Cardiac septum (tissue), 1 donor: ENCODE results near the gene GRB14. TPM values are rescaled to one million over a fixed set of nuclear protein-coding genes. Genes with fewer than 3 reads are reported as not detected.
"Not testable (repeated sequence)": the region's sequence is repeated elsewhere in the genome, so short reads cannot be mapped to it uniquely, and the experiment has no call there.

Experiments
- DNase-seq: peaks from one replicate; pipeline ENCODE4 v3.0.0-alpha.2; 2020; ENCODE audit warnings: low spot score
- intact Hi-C: fragments of 100-400 bp; cut with DNase I; formaldehyde crosslinking; loops from one replicate; pipeline ENCODE4 v1.14.0; 2022
- total RNA-seq: library from RNA; stranded (reverse); fragmentation: NEBNext Ultra II Directional; extraction: Animal tissue kit (Norgen Biotek cat#: 25700); gene quantifications from one replicate; pipeline ENCODE4 v1.2.1, GENCODE V29; 2021
- donor health status: DM: no; HTN: no; CAD: no.

The GRB14 gene
- total RNA-seq, 1 donor from 2014 or later, result 2.2 TPM

- intact Hi-C loops, result loop anchor here (5.0 kb wide), 1 partner anchor 160 kb away; no protein-coding TSS in a partner anchor
- no peak for DNase-seq
Observed at GRCh38 chr2:164561991-164562390, 59.3 kb downstream of the GRB14 start.

DNA sequence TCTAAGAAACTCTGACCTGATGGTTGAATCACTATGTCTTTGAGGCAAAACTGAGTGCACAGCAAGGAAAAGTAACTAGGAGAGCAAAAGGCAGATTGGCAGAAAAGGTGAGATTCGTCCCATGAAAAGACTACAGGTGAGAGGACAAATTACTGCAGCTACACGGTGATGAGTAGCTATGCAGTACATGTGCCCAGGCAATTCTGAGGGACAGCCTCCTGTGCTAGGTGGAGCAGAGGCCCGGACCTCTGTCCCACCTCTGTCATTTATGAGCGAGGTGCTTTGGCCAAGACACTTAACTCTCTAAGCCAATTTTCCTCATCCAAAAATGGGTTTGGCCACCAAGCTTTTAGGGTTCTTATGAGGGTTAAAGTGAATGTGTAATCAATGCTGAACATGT lies 59.9 kb downstream of the GRB14 start:
- DNase-seq, result no peak
- intact Hi-C loops, result loop anchor here (5.0 kb wide), 1 partner anchor 161 kb away; no protein-coding TSS in a partner anchor

- no peak for DNase-seq
Observed at GRCh38 chr2:164560902-164561301, 60.4 kb downstream of the GRB14 start.

GRCh38 chr2:164560181-164560792 lies 61.0 kb downstream of the GRB14 start:
- DNase-seq, result no peak
- intact Hi-C loops, result loop anchor here (5.0 kb wide), 1 partner anchor 162 kb away; no protein-coding TSS in a partner anchor

More at GRCh38 chr2:164560902-164561301, 60.4 kb downstream of the GRB14 start:
- intact Hi-C loops, result loop anchor here (5.0 kb wide), 1 partner anchor 161 kb away; no protein-coding TSS in a partner anchor

DNA sequence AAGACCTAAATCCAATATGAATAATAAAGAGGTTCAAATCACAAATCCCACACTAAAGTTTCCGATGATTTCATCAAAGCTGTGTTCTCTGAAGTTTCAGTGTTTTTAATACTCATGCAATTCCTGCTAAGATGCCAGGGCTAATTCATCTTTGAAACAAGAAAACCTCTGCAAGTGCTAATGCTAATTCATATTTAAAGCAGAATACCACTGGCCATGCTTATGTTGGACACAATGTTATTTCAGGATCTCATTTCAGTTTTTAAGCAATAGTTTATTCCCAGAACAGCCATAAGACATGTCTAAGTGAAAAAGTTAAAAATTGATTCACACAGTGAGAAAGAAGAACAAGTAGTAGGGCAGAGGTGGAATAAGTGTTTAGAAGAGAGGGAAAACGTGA lies 62.8 kb downstream of the GRB14 start:
- intact Hi-C loops, result loop anchor here (5.0 kb wide), 1 partner anchor 39 kb away; no protein-coding TSS in a partner anchor
- DNase-seq, result no peak

GRCh38 chr2:164554487-164554886 lies 66.8 kb downstream of the GRB14 start:
- no peak for DNase-seq
- intact Hi-C loops, result no loop called here

DNA sequence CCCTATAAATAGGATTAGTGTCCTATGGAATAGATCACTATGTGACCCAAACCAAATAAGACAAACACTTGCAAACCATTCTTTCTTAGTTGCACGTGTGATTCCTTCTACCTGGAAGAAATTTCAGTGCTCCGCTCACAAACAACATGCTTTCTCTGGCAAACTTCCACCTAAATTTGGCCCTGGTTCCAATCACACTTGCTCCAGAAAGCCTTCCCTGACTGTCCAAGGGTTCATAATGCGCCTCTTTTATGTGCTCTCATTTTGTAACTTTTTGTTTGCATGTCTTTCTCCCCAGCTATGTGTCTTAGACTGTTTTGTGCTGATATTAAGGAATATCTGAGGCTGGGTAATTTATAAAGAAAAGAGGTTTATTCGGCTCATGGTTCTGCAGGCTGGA lies 69.8 kb downstream of the GRB14 start:
- DNase-seq, result no peak
- intact Hi-C loops, result no loop called here

GRCh38 chr2:164549705-164550104 lies 71.6 kb downstream of the GRB14 start:
- DNase-seq, intact Hi-C loops: not testable (repeated sequence)

DNA sequence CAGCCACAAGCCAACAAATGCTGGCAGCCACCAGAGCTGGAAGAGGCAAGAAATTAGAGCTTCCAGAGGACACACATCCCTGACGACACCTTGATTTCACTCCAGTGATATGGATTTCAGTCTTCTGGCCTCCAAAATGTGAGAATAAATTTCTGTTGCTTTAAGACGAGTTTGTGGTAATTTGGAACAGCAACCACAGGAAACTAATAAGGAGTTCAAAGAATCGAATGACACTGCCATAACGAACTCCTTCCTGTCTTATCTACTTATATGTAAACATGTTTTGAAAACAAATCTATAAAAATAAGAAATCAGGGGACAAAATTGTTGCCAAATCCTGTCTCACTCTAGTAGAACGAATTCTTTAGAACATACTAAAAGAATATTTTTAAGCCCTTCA lies 75.8 kb downstream of the GRB14 start:
- DNase-seq, result no peak
- intact Hi-C loops, result no loop called here

DNA sequence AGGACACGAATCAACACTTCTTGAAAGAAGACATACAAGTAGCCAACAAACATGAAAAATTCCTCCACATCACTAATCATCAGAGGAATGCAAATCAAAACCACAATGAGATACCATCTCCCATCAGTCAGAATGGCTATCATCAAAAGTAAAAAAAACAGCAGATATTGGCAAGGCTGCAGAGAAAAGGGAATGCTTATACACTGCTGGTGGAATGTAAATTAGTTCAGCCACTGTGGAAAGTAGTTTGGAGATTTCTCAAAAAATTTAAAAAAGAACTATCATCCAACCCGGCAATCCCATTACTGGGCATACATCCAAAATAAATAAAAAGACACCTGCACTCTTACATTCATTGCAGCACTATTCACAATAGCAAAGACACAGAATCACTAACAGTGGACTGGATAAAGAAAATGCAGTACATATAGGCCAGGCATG lies 78.7 kb downstream of the GRB14 start:
- DNase-seq, result no peak
- intact Hi-C loops, result no loop called here

DNA sequence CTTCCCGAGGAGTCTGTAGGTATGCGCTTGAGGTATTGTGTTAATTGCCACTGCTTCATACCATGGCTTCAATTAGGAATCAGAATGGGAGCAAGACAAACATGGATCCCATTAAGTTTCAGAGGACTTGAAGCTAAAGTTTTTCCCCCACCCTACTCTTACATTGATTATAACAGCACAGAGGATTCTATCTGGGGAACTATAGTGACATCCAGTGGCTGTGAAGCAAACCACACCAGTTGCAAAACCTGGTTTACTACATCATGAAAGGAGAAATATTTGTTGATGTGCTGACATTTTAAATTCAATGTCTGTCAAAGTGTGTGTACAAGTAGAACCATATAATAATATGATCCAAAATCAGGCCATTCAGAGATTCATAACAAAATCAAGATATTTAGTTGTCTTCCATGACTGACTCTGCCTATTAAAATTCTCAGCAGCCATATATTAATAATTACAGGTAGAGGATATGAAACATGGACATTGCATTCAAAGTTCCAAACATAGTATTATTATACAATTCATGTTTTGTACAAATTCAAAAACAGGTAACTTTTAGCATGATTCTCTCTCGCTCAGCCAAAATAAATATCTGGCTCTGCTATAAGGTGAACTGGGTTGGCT lies 82.9 kb downstream of the GRB14 start:
- DNase-seq, result no peak
- intact Hi-C loops, result no loop called here

DNA sequence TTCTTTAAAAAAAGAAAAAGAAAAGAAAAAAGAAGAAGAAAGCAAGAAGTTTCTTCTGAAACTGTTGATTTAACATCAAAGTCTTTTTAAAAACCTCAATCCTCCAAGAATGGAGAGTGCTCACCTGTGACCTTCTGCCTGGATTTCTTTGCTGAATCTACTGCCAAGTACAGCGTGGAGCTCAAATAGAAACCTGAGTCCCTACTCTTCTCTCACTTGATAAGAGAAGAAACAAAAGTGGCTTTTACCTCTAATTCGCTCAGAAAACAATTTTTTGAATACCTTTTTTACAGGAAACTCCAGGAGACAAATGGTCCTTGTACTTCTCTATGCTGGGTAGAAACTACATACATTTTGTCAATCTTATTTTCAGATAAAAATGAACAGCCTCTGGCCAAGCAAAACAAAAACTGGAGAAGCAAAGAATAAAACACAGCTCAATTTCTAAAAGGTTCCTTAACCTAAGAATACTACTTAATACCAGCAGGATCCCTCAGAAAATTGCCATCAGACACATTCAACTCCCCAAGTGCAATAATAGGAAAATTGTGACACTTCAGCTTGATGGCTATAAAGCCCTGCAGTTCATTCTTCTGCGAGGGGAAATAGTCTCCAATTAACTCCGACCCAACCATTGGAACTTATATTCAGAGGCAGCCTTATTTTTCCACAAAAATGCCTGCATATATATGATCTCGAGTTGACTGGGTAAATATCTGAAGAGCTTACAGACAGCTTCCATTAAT lies 85.8 kb downstream of the GRB14 start:
- no peak for DNase-seq
- intact Hi-C loops, result no loop called here

- intact Hi-C loops, result no loop called here
- no peak for DNase-seq
Observed at GRCh38 chr2:164530464-164530863, 90.8 kb downstream of the GRB14 start.

- intact Hi-C loops, result no loop called here
- DNase-seq, result no peak
Observed at GRCh38 chr2:164523726-164524125, 97.6 kb downstream of the GRB14 start.

GRCh38 chr2:164523009-164523408 lies 98.3 kb downstream of the GRB14 start:
- DNase-seq, result no peak
- intact Hi-C loops, result no loop called here

GRCh38 chr2:164522561-164522981 lies 98.7 kb downstream of the GRB14 start:
- intact Hi-C loops, result no loop called here
- no peak for DNase-seq

GRCh38 chr2:164515734-164516133 lies 105.5 kb downstream of the GRB14 start:
- DNase-seq, result no peak
- intact Hi-C loops, result no loop called here

DNA sequence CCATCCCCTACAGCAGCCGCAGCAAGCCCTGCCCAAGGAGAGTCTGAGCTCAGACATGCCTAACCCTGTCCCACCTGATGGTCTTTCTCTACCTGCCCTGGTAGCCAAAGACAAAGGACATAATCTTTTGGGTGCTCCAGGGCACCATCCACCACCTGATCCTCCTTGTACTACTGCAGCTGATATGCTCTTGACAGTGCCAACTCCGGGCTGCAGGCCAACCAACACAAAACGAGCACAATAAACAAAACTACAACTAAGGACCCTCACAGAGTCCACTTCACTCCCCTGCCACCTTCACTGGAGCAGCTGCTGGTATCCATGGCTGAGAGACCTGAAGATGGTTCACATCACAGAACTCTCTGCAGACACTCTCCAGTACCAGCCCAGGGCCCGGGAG lies 106.3 kb downstream of the GRB14 start:
- intact Hi-C loops, result no loop called here
- DNase-seq, result no peak

DNA sequence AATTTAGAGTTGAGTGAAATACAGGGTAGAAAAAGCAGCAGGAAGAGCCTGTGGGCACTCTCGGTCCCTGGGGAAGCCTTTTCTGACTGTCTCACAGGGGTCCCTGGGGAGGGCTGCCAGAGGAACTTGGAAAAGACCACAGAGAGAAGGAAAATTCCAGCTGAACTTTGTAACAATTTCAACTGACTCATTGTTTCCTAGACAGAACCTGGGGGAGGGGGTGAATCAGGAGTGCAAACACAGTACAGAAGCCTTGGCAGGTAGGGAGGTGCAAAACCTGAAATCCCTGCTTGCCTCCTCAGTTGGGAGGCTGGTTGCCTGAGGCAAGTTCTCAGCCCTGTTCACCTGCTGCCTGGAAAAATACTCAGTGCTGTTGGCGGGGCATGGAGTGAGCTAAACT lies 106.8 kb downstream of the GRB14 start:
- intact Hi-C loops, result no loop called here
- no peak for DNase-seq

- no peak for DNase-seq
- intact Hi-C loops, result no loop called here
Observed at GRCh38 chr2:164512871-164513270, 108.4 kb downstream of the GRB14 start.

DNA sequence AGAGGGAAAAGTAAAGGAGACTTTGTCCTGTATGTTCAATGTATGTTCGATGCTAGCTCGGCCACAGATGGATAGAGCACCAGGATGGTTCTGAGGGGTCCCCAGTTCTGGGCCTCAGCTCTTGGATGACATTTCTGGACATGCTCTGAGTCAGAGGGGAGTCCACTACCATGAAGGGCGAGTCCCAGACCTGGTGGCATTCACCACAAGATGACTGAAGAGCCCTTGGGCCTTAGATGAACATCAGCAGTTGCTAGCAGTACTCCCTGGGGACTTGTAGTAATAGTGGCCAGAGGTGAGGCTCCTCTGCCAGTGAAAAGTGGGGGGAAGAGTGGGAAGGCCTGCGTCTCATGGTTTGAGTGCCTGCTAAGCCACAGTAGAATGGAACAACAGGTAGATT lies 109.5 kb downstream of the GRB14 start:
- intact Hi-C loops, result no loop called here
- DNase-seq, result no peak
